Skeletal muscle cell (primary cell): Measurements from ENCODE around the gene ANKH.

Source experiments
- DNase-seq: peaks from one replicate; pipeline ENCODE4 v3.0.0-alpha.2; 2010; ENCODE audit warnings: low read depth
- H3K4me3 ChIP-seq: 2 replicates; pipeline ENCODE4 v1.5.1; 2011; ENCODE audit warnings: low read depth, mild to moderate bottlenecking, control low read depth, low read length, moderate library complexity

The ANKH gene

DNA sequence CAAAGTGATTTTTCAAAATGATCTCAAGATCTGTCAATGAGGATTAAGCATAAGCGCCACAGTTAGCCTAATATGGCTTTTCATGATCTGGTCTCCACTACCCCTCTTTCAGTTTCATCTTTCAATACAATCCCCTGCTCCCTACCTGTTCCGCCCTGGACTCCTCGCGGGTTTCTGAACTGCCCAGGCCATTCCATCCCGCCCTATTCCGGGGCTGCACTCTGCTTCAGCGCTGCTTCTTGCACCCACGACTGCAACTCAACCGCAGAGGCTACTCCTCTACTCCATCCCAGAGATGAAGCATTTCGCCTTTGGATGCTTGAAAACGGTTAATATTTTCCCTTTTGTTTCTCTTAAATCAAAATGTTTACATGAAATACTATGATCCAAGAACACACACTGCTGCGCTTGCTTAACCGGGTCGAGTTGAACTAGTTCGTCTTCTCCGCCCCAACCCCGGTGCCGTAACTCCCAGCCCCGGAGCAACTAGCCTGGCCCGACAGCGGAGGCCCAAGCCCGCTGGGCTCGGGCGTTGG, 207.8 kb downstream of the ANKH start:
- DNase-seq = no peak
- peak overlapping the region; percentile 71 for H3K4me3 ChIP-seq

- no peak for DNase-seq
- H3K4me3 ChIP-seq = no peak overlapping the region
These were observed 208.8 kb downstream of the ANKH start for GRCh38 chr5:14662721-14663260.

DNA sequence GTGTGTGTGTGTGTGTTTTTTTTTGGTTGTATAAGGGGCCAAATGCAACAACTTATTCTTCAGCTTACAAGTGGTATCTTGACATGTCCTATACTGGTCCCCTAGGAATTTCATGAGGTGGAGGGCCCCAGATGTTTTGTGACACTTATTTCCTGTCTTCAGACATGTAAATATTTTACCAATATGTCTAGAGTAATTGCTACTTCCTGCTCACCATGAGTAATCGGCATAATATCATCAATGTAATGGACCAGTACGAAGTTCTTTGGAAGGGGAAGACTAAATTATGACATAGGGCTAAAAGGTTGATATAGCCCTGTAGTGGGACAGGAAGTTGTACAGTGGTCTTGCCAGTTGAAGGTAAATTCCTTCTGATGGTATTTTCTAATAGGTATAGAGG, 210.7 kb downstream of the ANKH start:
- DNase-seq = no peak
- no peak overlapping the region for H3K4me3 ChIP-seq

- no peak for DNase-seq
- no peak overlapping the region for H3K4me3 ChIP-seq
These were observed 211.6 kb downstream of the ANKH start for GRCh38 chr5:14659821-14660607.

DNA sequence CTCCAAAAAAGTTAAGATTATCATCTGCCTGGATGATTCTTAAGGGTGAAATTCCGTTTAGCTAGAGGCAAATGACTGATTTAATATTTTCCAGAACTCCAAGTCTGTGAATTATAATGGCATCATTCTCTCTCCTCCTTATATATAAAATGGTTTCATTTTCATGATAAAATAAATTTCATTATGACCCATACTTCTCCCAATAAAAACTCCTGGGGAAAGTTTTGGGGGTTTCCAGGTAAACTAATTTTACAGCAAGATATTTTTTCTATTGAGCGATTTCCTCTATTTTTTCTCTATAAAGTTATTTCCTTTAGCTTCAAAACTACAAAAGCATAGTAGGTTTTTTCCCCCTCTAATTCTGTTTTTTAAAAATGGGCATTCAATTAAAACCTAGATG, 214.7 kb downstream of the ANKH start:
- DNase-seq = no peak
- no peak overlapping the region for H3K4me3 ChIP-seq

GRCh38 chr5:14655146-14655741, 216.3 kb downstream of the ANKH start:
- no peak overlapping the region for H3K4me3 ChIP-seq
- DNase-seq = no peak
